CD14-positive monocyte (primary cell): ENCODE measurements around the gene HS6ST1. TPM values are rescaled to one million over a fixed set of nuclear protein-coding genes. Genes with fewer than 3 reads are reported as not detected.
A peak's percentile ranks its signal among the peaks of the same experiment; 100 is the strongest.

Experiments
- DNase-seq, 3 donors: peaks; one replicate each; pipeline ENCODE4 v3.0.0-alpha.2; 2011 to 2022
- H2AFZ ChIP-seq: 2 replicates; pipeline ENCODE4 v1.6.0; 2012; ENCODE audit warnings: mild to moderate bottlenecking, low read depth, low read length, inconsistent platforms; ENCODE audit not compliant: insufficient read depth, poor library complexity, severe bottlenecking
- H3K27ac ChIP-seq, 2 donors: 1 replicate in 1 of 2; 2 replicates in 1 of 2; pipeline ENCODE4 v1.5.1; 2012 to 2013; ENCODE audit warnings: low read length in 2 of 2, control low read depth in 1 of 2, inconsistent platforms in 1 of 2, low read depth in 1 of 2, mild to moderate bottlenecking in 1 of 2
- H3K27me3 ChIP-seq, 2 donors: one replicate each; pipeline versions ENCODE4 v1.6.0 to v1.6.1; 2011 to 2013; ENCODE audit warnings: low read length in 2 of 2; ENCODE audit not compliant: control insufficient read depth in 2 of 2, insufficient read depth in 2 of 2
- H3K36me3 ChIP-seq, 2 donors: replicated peaks in 1 of 2; 1 replicate in 1 of 2; 2 replicates in 1 of 2; pipeline versions ENCODE4 v1.5.1 to v1.6.1; 2012 to 2013; ENCODE audit warnings: low read length in 2 of 2, control low read depth in 1 of 2, inconsistent platforms in 1 of 2, mild to moderate bottlenecking in 1 of 2; ENCODE audit not compliant: insufficient read depth in 2 of 2, control insufficient read depth in 1 of 2
- H3K4me1 ChIP-seq, 2 donors: 1 replicate in 1 of 2; 2 replicates in 1 of 2; pipeline versions ENCODE4 v1.5.1 to v1.6.1; 2012 to 2013; ENCODE audit warnings: low read length in 2 of 2, control low read depth in 1 of 2, inconsistent platforms in 1 of 2, mild to moderate bottlenecking in 1 of 2, moderate library complexity in 1 of 2; ENCODE audit not compliant: insufficient read depth in 2 of 2, control insufficient read depth in 1 of 2
- H3K4me2 ChIP-seq: replicated peaks from 2 replicates; pipeline ENCODE3; 2012; ENCODE audit warnings: low read length, moderate library complexity, mild to moderate bottlenecking; ENCODE audit not compliant: poor library complexity, severe bottlenecking; ENCODE audit errors: extremely low read depth
- H3K4me3 ChIP-seq, 3 experiments: fragments of 200-600 bp in 1 of 3; sonication (generic) in 1 of 3; replicated peaks in 1 of 3; 1 replicate in 2 of 3; 2 replicates in 1 of 3; pipeline ENCODE4 v1.5.1; 2011 to 2013; ENCODE audit warnings: low read length in 3 of 3, mild to moderate bottlenecking in 3 of 3, control low read depth in 2 of 3, low read depth in 2 of 3, inconsistent platforms in 1 of 3, moderate library complexity in 1 of 3
- H3K79me2 ChIP-seq: 2 replicates; pipeline ENCODE4 v1.6.0; 2012; ENCODE audit warnings: mild to moderate bottlenecking, control low read depth, inconsistent platforms, low read length, moderate library complexity; ENCODE audit not compliant: insufficient read depth
- H3K9ac ChIP-seq: 2 replicates; pipeline ENCODE4 v1.6.0; 2017; ENCODE audit warnings: low read length, mild to moderate bottlenecking; ENCODE audit not compliant: insufficient read depth, poor library complexity, severe bottlenecking
- H3K9me3 ChIP-seq, 2 donors: replicated peaks in 1 of 2; 1 replicate in 1 of 2; 2 replicates in 1 of 2; pipeline versions ENCODE4 v1.5.1 to v1.6.1; 2012 to 2013; ENCODE audit warnings: low read length in 2 of 2, control low read depth in 1 of 2; ENCODE audit not compliant: control insufficient read depth in 1 of 2, insufficient read depth in 1 of 2
- H4K20me1 ChIP-seq: 2 replicates; pipeline ENCODE4 v1.6.0; 2012; ENCODE audit warnings: mild to moderate bottlenecking, low read length, control low read depth, moderate library complexity; ENCODE audit not compliant: insufficient read depth
- H3K27ac Mint-ChIP-seq, 7 donors: one replicate each; pipeline ENCODE4 v1.8.0; 2020; ENCODE audit warnings: mild to moderate bottlenecking in 7 of 7, mixed read lengths in 7 of 7, moderate library complexity in 6 of 7, inconsistent platforms in 2 of 7
- H3K27me3 Mint-ChIP-seq, 3 donors: one replicate each; pipeline ENCODE4 v1.8.0; 2021 to 2022; ENCODE audit warnings: low read depth in 3 of 3, mild to moderate bottlenecking in 3 of 3, mixed read lengths in 3 of 3, moderate library complexity in 3 of 3, inconsistent platforms in 1 of 3
- H3K36me3 Mint-ChIP-seq, 2 donors: one replicate each; pipeline ENCODE4 v1.8.0; 2020; ENCODE audit warnings: mixed read lengths in 2 of 2, inconsistent platforms in 1 of 2, mild to moderate bottlenecking in 1 of 2
- H3K4me1 Mint-ChIP-seq: one replicate; pipeline ENCODE4 v1.8.0; 2020; ENCODE audit warnings: mild to moderate bottlenecking, mixed read lengths
- H3K4me3 Mint-ChIP-seq, 2 donors: one replicate each; pipeline ENCODE4 v1.8.0; 2020; ENCODE audit warnings: mild to moderate bottlenecking in 2 of 2, mixed read lengths in 2 of 2, moderate library complexity in 1 of 2
- H3K9me3 Mint-ChIP-seq, 7 donors: one replicate each; pipeline ENCODE4 v1.8.0; 2020 to 2022; ENCODE audit warnings: mixed read lengths in 7 of 7, mild to moderate bottlenecking in 6 of 7, moderate library complexity in 6 of 7, inconsistent platforms in 2 of 7
- WGBS: methylation state at CpG from one replicate; pipeline ENCODE4 v1.1.5; 2013; ENCODE audit warnings: missing lambda C conversion rate; ENCODE audit not compliant: insufficient coverage; 5-methylcytosine and 5-hydroxymethylcytosine counted together
- intact Hi-C, 2 donors: fragments of 100-400 bp; cut with micrococcal nuclease; formaldehyde crosslinking; loops; one replicate each; pipeline versions ENCODE4 v1.15.0 to v1.15.1; 2023
- polyA plus RNA-seq, 3 donors: library from polyadenylated mRNA; depleted of rRNA in 1 of 3; unstranded in 2 of 3; stranded (reverse) in 1 of 3; fragments of 300-500 nt in 2 of 3; fragments of >200 nt in 1 of 3; fragmentation: Illumina TruSeq in 2 of 3; gene quantifications; 1 replicate in 2 of 3; 2 replicates in 1 of 3; pipeline ENCODE4 v1.2.3, GENCODE V29; 2012 to 2021
- TF ChIP-seq, protein P1 (sequence below): fragments of 200-600 bp; IDR thresholded peaks from one replicate; pipeline ENCODE4 v1.8.0; 2022; ENCODE audit warnings: antibody characterized with exemption, mild to moderate bottlenecking

The HS6ST1 gene
- polyA plus RNA-seq, 3 donors, result 2.9 to 5.4 (median 4.0) TPM

DNA sequence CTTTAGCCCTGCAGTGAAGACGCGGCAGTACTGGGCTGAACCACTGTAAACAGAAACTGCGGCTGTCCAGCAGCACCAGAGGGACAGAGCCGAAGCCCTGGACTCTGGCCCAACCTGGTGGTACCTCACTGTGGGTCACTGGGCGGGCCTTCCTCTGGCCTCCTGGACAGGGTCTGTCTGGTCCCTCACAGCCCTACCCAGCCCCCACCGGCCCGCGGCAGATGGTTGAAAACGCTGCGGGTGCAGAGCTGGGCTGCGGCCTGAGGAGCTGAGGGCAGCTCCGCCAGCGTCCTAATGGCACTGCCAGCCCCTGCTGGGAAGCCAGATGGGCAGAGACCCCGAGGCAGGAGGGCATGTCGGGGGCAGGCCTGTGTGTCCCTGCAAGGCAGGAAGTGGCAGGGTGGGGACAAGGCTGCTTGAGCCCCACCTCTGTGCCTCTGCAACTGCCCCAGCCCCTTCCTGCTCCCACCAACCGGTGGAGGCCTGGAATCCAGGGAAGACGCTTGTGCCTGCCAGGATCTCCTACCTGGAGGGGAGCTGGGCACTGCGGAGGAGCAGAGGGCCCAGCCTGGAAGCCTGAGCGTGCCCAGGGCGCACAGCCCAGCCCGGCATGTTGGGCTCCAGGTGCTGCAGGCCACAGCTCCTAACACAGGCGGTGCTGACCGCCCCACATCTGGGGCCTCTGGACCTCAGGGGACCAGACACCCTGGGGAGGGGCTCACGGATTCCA lies 36.3 kb downstream of the HS6ST1 start:
- H3K4me3 ChIP-seq, result no peak overlapping the region
- H3K27ac ChIP-seq, result no peak overlapping the region
- H3K9me3 ChIP-seq, result no peaks in the 10 kb centered on the region
- H3K27me3 Mint-ChIP-seq, result peaks cover 0 to 1% (median 0%) of the 10 kb centered on the region in 3 donors
- no peak overlapping the region for H3K9ac ChIP-seq
- H3K36me3 Mint-ChIP-seq, result peaks cover 6 to 31% of the 10 kb centered on the region in 2 donors
- H3K27me3 ChIP-seq, result no peaks in the 10 kb centered on the region
- no peak overlapping the region for H3K27ac Mint-ChIP-seq
- no peaks in the 10 kb centered on the region for H3K79me2 ChIP-seq
- no peak overlapping the region for H3K4me2 ChIP-seq
- H3K36me3 ChIP-seq, result peaks cover 0 to 7% of the 10 kb centered on the region in 2 donors
- no peak overlapping the region for H2AFZ ChIP-seq
- H3K4me3 Mint-ChIP-seq, result no peak overlapping the region
- DNase-seq, result no peak
- 82% methylated on average over 24 of the region's 24 CpGs for WGBS
- H3K4me1 ChIP-seq, result peaks cover 23 to 26% of the 10 kb centered on the region in 2 donors
- no peaks in the 10 kb centered on the region for H3K9me3 Mint-ChIP-seq
- TF ChIP-seq, protein P1, sequence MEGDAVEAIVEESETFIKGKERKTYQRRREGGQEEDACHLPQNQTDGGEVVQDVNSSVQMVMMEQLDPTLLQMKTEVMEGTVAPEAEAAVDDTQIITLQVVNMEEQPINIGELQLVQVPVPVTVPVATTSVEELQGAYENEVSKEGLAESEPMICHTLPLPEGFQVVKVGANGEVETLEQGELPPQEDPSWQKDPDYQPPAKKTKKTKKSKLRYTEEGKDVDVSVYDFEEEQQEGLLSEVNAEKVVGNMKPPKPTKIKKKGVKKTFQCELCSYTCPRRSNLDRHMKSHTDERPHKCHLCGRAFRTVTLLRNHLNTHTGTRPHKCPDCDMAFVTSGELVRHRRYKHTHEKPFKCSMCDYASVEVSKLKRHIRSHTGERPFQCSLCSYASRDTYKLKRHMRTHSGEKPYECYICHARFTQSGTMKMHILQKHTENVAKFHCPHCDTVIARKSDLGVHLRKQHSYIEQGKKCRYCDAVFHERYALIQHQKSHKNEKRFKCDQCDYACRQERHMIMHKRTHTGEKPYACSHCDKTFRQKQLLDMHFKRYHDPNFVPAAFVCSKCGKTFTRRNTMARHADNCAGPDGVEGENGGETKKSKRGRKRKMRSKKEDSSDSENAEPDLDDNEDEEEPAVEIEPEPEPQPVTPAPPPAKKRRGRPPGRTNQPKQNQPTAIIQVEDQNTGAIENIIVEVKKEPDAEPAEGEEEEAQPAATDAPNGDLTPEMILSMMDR, result no peak
- peaks cover 25% of the 10 kb centered on the region for H3K4me1 Mint-ChIP-seq
- intact Hi-C loops, result no loop called here
- peaks cover 89% of the 10 kb centered on the region for H4K20me1 ChIP-seq

DNA sequence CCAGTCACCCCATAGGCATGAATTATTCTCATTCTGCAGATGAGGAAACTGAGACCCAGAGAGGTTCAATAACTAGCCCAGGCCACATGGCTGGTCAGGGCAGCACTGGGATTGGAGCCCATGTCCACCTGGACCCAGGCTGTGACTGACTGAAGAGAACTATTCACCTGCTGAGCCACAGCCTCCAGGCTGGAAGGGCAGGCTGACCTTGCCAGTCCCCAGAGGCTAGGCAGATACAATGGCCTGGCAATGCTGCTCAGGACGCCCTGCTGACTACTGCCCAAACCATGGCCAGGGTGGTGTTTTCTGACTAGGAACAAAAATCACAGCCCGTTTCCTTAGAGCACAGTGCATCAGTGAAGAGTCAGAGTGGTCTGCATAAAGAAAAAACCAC lies 36.8 kb downstream of the HS6ST1 start:
- H3K36me3 Mint-ChIP-seq, result peaks cover 6 to 31% of the 10 kb centered on the region in 2 donors
- DNase-seq, result no peak
- Histone ChIP-seq H3K4me1 (peaks cover 23 to 26% of the 10 kb centered on the region in 2 donors), H3K9ac (no peak overlapping the region), H3K79me2 (no peaks in the 10 kb centered on the region), H3K4me2 (no peak overlapping the region), H4K20me1 (peaks cover 88% of the 10 kb centered on the region), H2AFZ (no peak overlapping the region), H3K9me3 (no peaks in the 10 kb centered on the region), H3K4me3 (no peak overlapping the region), H3K27me3 (no peaks in the 10 kb centered on the region), H3K27ac (no peak overlapping the region), H3K36me3 (peaks cover 0 to 7% of the 10 kb centered on the region in 2 donors)
- WGBS, result 88% methylated on average over 2 of the region's 2 CpGs
- no peak overlapping the region for H3K4me3 Mint-ChIP-seq
- no peaks in the 10 kb centered on the region for H3K9me3 Mint-ChIP-seq
- peaks cover 0 to 1% (median 0%) of the 10 kb centered on the region in 3 donors for H3K27me3 Mint-ChIP-seq
- intact Hi-C loops, result no loop called here
- TF ChIP-seq, protein P1, result no peak
- peaks cover 25% of the 10 kb centered on the region for H3K4me1 Mint-ChIP-seq
- H3K27ac Mint-ChIP-seq, result peak overlapping the region in 1 of 7 donors; percentile 11
